ENCODE data around the gene RAB12. TPM values are rescaled to one million over a fixed set of nuclear protein-coding genes. Genes with fewer than 3 reads are reported as not detected.

Gene RAB12
- total RNA-seq, 1 experiment from 2014 or later = 32.7 TPM

DNA sequence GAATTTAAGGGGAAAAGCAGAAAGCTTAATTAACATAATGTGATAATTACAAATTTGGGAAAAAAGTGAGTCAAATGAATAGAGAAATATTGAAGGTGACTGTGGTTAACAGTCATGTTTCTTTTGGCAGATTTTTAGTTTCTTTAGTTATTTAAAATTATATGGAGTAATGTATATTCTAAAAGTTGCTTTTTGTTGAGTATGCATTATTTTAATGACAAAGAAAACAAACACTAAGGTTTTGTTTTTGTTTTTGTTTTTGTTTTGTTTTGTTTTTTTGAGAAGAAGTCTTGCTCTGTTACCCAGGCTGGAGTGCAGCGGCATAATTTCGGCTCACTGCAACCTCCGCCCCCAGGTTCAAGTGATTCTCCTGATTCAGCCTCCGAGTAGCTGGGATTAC lies 65.8 kb downstream of the RAB12 start:
- ATAC-seq (no peak), DNase-seq (ENCODE audit: low read depth, low spot score) (no peak)
- H3K9me2 ChIP-seq (ENCODE audit: insufficient read depth) = no peaks in the 10 kb centered on the region
- no peak overlapping the region for H2AFZ ChIP-seq (ENCODE audit: low read depth, low read length, poor library complexity, severe bottlenecking)
- RAD21 ChIA-PET (ENCODE audit: low non-redundant PET in 1 of 2, low total read pairs in 2 of 2, uncharacterized antibody in 2 of 2, unreplicated experiment in 2 of 2) = no interaction called here
- H3K79me2 ChIP-seq (ENCODE audit: insufficient read depth, low read length) = no peaks in the 10 kb centered on the region
- intact Hi-C loops (cut with micrococcal nuclease) = no loop called here
- no peak overlapping the region for H3K9ac ChIP-seq (ENCODE audit: low read length)
- BruUV-seq (replicated peaks) = no TSS peak
- H4K20me1 ChIP-seq (ENCODE audit: insufficient read depth) = no peaks in the 10 kb centered on the region
- H3K4me1 ChIP-seq (ENCODE audit: control insufficient read depth in 1 of 2, insufficient read depth in 2 of 2, low read length in 2 of 2) = no peaks in the 10 kb centered on the region
- CTCF ChIA-PET = no interaction called here
- H3K9me3 ChIP-seq (ENCODE audit: control insufficient read depth in 1 of 2, insufficient read depth in 1 of 2, low read depth in 1 of 2, low read length in 2 of 2) = no peaks in the 10 kb centered on the region
- H3K27ac ChIP-seq (ENCODE audit: low read depth, low read length) = no peak overlapping the region
- no peak for TF ChIP-seq RAD21 (IDR thresholded peaks at IDR 0.05; ENCODE audit: low read depth)
- TF ChIP-seq, protein P1, sequence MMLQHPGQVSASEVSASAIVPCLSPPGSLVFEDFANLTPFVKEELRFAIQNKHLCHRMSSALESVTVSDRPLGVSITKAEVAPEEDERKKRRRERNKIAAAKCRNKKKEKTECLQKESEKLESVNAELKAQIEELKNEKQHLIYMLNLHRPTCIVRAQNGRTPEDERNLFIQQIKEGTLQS (IDR thresholded peaks at IDR 0.05) = no peak
- no peak for TF ChIP-seq POLR2AphosphoS5 (IDR thresholded peaks at IDR 0.05; ENCODE audit: low read depth, low read length)
- no peak for TF ChIP-seq CTCF (IDR thresholded peaks at IDR 0.05 in 2 of 3, conservative IDR thresholded peaks at IDR 0.05 in 1 of 3; ENCODE audit: borderline replicate concordance in 1 of 3, insufficient read depth in 1 of 3, low read depth in 2 of 3, low read length in 2 of 3)
- TF ChIP-seq ZNF274 (IDR thresholded peaks at IDR 0.05; ENCODE audit: low read depth, low read length) = no peak
- TF ChIP-seq CEBPB (IDR thresholded peaks at IDR 0.05; ENCODE audit: low read depth) = no peak
- TF ChIP-seq JUND (IDR thresholded peaks at IDR 0.05) = no peak
- TF ChIP-seq EZH2phosphoT487 (IDR thresholded peaks at IDR 0.05; ENCODE audit: borderline replicate concordance) = no peak
- no peak for TF ChIP-seq POLR2A (IDR thresholded peaks at IDR 0.05; ENCODE audit: borderline replicate concordance, extremely low read depth, insufficient read depth, insufficient read length)
- TF ChIP-seq REST (IDR thresholded peaks at IDR 0.05; ENCODE audit: low read depth) = no peak
- no peak for TF ChIP-seq SIN3A (IDR thresholded peaks at IDR 0.05; ENCODE audit: low read depth)
- no peak for TF ChIP-seq YY1 (IDR thresholded peaks at IDR 0.05; ENCODE audit: extremely low read depth, insufficient replicate concordance, low read depth, low read length)
- no peak for TF ChIP-seq FOSL1 (IDR thresholded peaks at IDR 0.05; ENCODE audit: low read depth)
- TF ChIP-seq CBX3 (IDR thresholded peaks at IDR 0.05; ENCODE audit: low read depth) = no peak
- no peak for TF ChIP-seq TCF7L2 (IDR thresholded peaks at IDR 0.05; ENCODE audit: borderline replicate concordance, extremely low read depth, insufficient read depth, insufficient read length)
- no peak for TF ChIP-seq EZH2 (IDR thresholded peaks at IDR 0.05)
- no peak for TF ChIP-seq ELF1 (IDR thresholded peaks at IDR 0.05; ENCODE audit: borderline replicate concordance, low read depth)
- no peak for TF ChIP-seq ZBTB33 (IDR thresholded peaks at IDR 0.05; ENCODE audit: extremely low read depth, insufficient replicate concordance, low read length)
- no peaks in the 10 kb centered on the region for H3K36me3 ChIP-seq (ENCODE audit: control insufficient read depth in 1 of 2, insufficient read depth in 2 of 2, low read length in 2 of 2)
- H3K4me2 ChIP-seq (ENCODE audit: low read length) = no peak overlapping the region
- POLR2A ChIA-PET = no interaction called here
- H3K27me3 ChIP-seq (ENCODE audit: insufficient read depth, low read length) = no peaks in the 10 kb centered on the region
- H3K4me3 ChIP-seq (replicated peaks in 1 of 2; ENCODE audit: low read depth in 1 of 2, low read length in 2 of 2) = no peak overlapping the region
